DMS153 treated with DMSO at 0.1 percent for 48 hours (cell line): ENCODE measurements around the gene ARVCF.

Experiments
- DNase-seq: peaks from one replicate; lab custom pipeline; 2025; ENCODE audit not compliant: unreplicated experiment; lab: John Stamatoyannopoulos, UW

The ARVCF gene

GRCh38 chr22:20016734-20017621, at the start of gene ARVCF:
ARVCF (minus strand) TSS chr22:20016823; CDS start chr22:19990794, 26,029 bp downstream.
- peak; percentile 56 for DNase-seq

GRCh38 chr22:20065896-20066616, 49.4 kb upstream of the ARVCF start:
- DNase-seq: no peak

GRCh38 chr22:20064545-20065262, 48.1 kb upstream of the ARVCF start:
- no peak for DNase-seq

- DNase-seq: no peak
These were observed 47.5 kb upstream of the ARVCF start for GRCh38 chr22:20064140-20064480.

- no peak for DNase-seq
These were observed 46.9 kb upstream of the ARVCF start for GRCh38 chr22:20063271-20064139.

GRCh38 chr22:20062766-20063083, 46.1 kb upstream of the ARVCF start:
- DNase-seq: no peak

- no peak for DNase-seq
These were observed 45.6 kb upstream of the ARVCF start for GRCh38 chr22:20062043-20062765.

- no peak for DNase-seq
These were observed 44.8 kb upstream of the ARVCF start for GRCh38 chr22:20061481-20061861.

GRCh38 chr22:20060700-20061480, 44.3 kb upstream of the ARVCF start:
- no peak for DNase-seq

- no peak for DNase-seq
These were observed 42.6 kb upstream of the ARVCF start for GRCh38 chr22:20058989-20059770.

- no peak for DNase-seq
These were observed 41.1 kb upstream of the ARVCF start for GRCh38 chr22:20057596-20058268.

GRCh38 chr22:20056696-20057386, 40.2 kb upstream of the ARVCF start:
- DNase-seq: no peak

- no peak for DNase-seq
These were observed 39.5 kb upstream of the ARVCF start for GRCh38 chr22:20056161-20056560.

GRCh38 chr22:20055654-20056053, 39.0 kb upstream of the ARVCF start:
- DNase-seq: no peak

- DNase-seq: no peak
These were observed 38.5 kb upstream of the ARVCF start for GRCh38 chr22:20055144-20055543.

GRCh38 chr22:20054485-20054884, 37.9 kb upstream of the ARVCF start:
- no peak for DNase-seq

- DNase-seq: no peak
These were observed 37.4 kb upstream of the ARVCF start for GRCh38 chr22:20054034-20054427.
